Peyer's patch (tissue), 4 donors: Measurements from ENCODE around the gene KLHL36. TPM values are rescaled to one million over a fixed set of nuclear protein-coding genes. Genes with fewer than 3 reads are reported as not detected.

Experiments used
- DNase-seq, 3 donors: peaks; one replicate each; pipeline ENCODE4 v3.0.0-alpha.2; 2017 to 2019
- H3K27ac ChIP-seq, 4 donors: fragments of 200-600 bp; sonication (generic); one replicate each; pipeline ENCODE4 v1.5.1; 2016 to 2019
- H3K27me3 ChIP-seq, 2 donors: fragments of 200-600 bp; sonication (generic); one replicate each; pipeline ENCODE4 v1.5.1; 2019
- H3K36me3 ChIP-seq, 3 donors: fragments of 200-600 bp; sonication (generic); one replicate each; pipeline ENCODE4 v1.5.1; 2016 to 2019
- H3K4me1 ChIP-seq, 4 donors: fragments of 200-600 bp; sonication (generic); one replicate each; pipeline ENCODE4 v1.5.1; 2016 to 2019
- H3K4me3 ChIP-seq, 4 donors: fragments of 200-600 bp; sonication (generic); 1 replicate in 3 of 4; 2 replicates in 1 of 4; pipeline ENCODE4 v1.5.1; 2016 to 2019; ENCODE audit warnings: mild to moderate bottlenecking in 1 of 4
- H3K9me3 ChIP-seq, 4 donors: fragments of 200-600 bp; sonication (generic); one replicate each; pipeline ENCODE4 v1.5.1; 2016 to 2019; ENCODE audit warnings: mild to moderate bottlenecking in 1 of 4
- CTCF ChIP-seq, 6 experiments: fragments of 450-650 bp in 4 of 6; fragments of 200-600 bp in 2 of 6; sonication (generic) in 1 of 6; IDR thresholded peaks; one replicate each; pipeline ENCODE4 v1.5.1; 2017 to 2019; ENCODE audit warnings: antibody characterized with exemption in 6 of 6, mild to moderate bottlenecking in 3 of 6, moderate library complexity in 1 of 6
- POLR2A ChIP-seq, 2 donors: fragments of 450-650 bp; IDR thresholded peaks; one replicate each; pipeline ENCODE4 v1.5.1; 2017; ENCODE audit warnings: antibody characterized with exemption in 2 of 2, mild to moderate bottlenecking in 2 of 2, moderate library complexity in 2 of 2
- total RNA-seq, 4 donors: library from RNA; depleted of rRNA; stranded (reverse); fragments of >200 nt; gene quantifications; one replicate each; pipeline ENCODE4 v1.1.0, GENCODE V29; 2016

KLHL36 gene
- total RNA-seq, 4 donors from 2014 or later, result 57.8 to 81.4 (median 74.4) TPM

DNA sequence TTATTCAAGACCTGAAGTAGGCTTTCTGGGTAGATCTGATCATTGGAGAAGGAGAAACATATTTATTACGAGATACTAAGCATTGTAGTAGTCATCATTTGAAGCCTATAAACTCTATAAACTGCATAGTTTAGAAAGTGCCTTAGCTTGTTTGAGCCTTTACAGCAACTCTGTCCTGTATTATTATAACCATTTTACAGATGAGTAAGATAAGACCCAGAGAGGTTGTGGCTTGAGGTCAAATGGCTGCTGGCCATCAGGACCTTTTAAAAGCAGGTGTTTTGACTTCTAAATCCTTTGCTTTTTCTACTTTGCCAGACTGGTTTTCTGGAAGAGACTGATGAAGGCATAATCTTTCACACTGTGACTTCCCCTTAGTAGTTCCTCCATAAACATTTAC lies 58.5 kb downstream of the KLHL36 start:
- H3K9me3 ChIP-seq, result no peaks in the 10 kb centered on the region
- no peaks in the 10 kb centered on the region for H3K36me3 ChIP-seq
- DNase-seq, result no peak
- no peak for TF ChIP-seq POLR2A (IDR thresholded peaks at IDR 0.05)
- no peaks in the 10 kb centered on the region for H3K27me3 ChIP-seq
- peaks cover 0 to 32% (median 3%) of the 10 kb centered on the region in 4 donors for H3K4me1 ChIP-seq
- no peak overlapping the region for H3K27ac ChIP-seq
- no peak overlapping the region for H3K4me3 ChIP-seq

DNA sequence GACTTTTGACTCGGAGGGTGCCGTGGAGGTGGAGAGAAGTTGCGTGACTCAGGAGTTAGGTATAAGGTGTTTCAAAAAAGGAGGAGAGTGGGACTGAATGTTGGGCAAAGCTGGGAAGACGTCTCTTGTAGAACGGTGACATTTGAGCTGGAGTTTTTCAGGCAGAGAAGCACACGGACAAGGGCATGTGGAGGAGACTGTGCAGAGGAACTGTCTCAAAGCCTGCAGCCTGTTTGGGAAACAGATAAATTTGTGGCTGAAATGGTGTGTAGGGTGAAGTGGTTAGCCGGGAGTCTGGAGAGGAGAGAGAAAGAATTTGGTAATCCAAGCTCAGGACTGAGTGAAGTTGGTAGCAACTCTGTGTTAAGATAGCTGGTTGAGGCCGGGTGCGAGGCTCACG lies 61.3 kb downstream of the KLHL36 start:
- H3K9me3 ChIP-seq, result no peaks in the 10 kb centered on the region
- no peak overlapping the region for H3K27ac ChIP-seq
- no peaks in the 10 kb centered on the region for H3K27me3 ChIP-seq
- peaks cover 0 to 31% (median 0%) of the 10 kb centered on the region in 4 donors for H3K4me1 ChIP-seq
- no peak overlapping the region for H3K4me3 ChIP-seq
- TF ChIP-seq CTCF (IDR thresholded peaks at IDR 0.05), result no peak
- TF ChIP-seq POLR2A (IDR thresholded peaks at IDR 0.05), result no peak
- DNase-seq, result no peak
- no peaks in the 10 kb centered on the region for H3K36me3 ChIP-seq

DNA sequence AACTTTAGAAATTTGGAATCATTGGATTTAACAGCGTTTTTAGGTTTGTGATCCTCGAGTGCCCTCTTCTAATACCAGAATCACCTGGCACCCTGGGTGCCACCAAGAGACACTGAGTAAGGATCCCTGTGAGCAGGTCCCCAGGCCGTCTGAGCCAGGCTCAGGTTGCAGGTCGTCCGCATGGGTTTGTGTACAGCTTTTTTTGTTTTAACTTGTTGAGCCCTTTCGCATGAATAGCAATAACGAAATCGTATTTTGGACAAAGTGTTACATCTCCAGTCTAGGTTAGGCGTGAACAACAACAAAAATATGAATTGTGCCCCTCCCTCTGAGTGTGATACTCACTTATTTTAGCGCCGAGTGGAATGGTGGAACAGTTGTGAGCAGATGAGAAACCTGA lies 62.4 kb downstream of the KLHL36 start:
- H3K36me3 ChIP-seq, result no peaks in the 10 kb centered on the region
- no peak overlapping the region for H3K27ac ChIP-seq
- H3K4me3 ChIP-seq, result no peak overlapping the region
- peaks cover 0 to 22% (median 0%) of the 10 kb centered on the region in 4 donors for H3K4me1 ChIP-seq
- no peak for DNase-seq
- H3K9me3 ChIP-seq, result no peaks in the 10 kb centered on the region
- no peaks in the 10 kb centered on the region for H3K27me3 ChIP-seq
- TF ChIP-seq POLR2A (IDR thresholded peaks at IDR 0.05) (no peak), CTCF (IDR thresholded peaks at IDR 0.05) (no peak)

Other genes starting within 250 kb of the KLHL36 start
- gene MEAK7, start 143.9 kb upstream of the KLHL36 start, total RNA-seq, result 10 to 100 TPM in 3 of 4 donors, 1 to 10 TPM in 1; 7.4 to 54.3 (median 47.0) TPM
- gene COTL1, start 30.4 kb upstream of the KLHL36 start, total RNA-seq, result 10 to 100 TPM; 29.6 to 84.2 (median 43.1) TPM
- 10 to 100 TPM; 48.0 to 85.5 (median 59.9) TPM for gene USP10, start 51.5 kb downstream of the KLHL36 start, total RNA-seq
- gene CRISPLD2, start 171.5 kb downstream of the KLHL36 start, total RNA-seq, result 100 to 1,000 TPM in 2 of 4 donors, 10 to 100 TPM in 2; 19.6 to 319 (median 84.3) TPM